Activated CD4-positive, alpha-beta T cell treated with anti-CD3 and anti-CD28 coated beads for 48 hours (primary cell): ENCODE measurements around the gene SAPCD1.

Experiments
- DNase-seq: peaks from one replicate; pipeline ENCODE4 v3.0.0-alpha.2; 2020

Gene SAPCD1

GRCh38 chr6:31729979-31730630, 32.4 kb upstream of the SAPCD1 start:
- peak; percentile 72 for DNase-seq

- no peak for DNase-seq
These were observed 31.8 kb upstream of the SAPCD1 start for GRCh38 chr6:31730631-31731086.

GRCh38 chr6:31732029-31732428, 30.4 kb upstream of the SAPCD1 start:
- DNase-seq: no peak

GRCh38 chr6:31733734-31734133, 28.7 kb upstream of the SAPCD1 start:
- no peak for DNase-seq

GRCh38 chr6:31734247-31734820, 28.1 kb upstream of the SAPCD1 start:
- DNase-seq: no peak

GRCh38 chr6:31734821-31735406, 27.5 kb upstream of the SAPCD1 start:
- peak; percentile 57 for DNase-seq

GRCh38 chr6:31736021-31736767, 26.3 kb upstream of the SAPCD1 start, which contains the start of gene CLIC1:
CLIC1 (minus strand) TSS chr6:31736530; CDS start chr6:31736300, 230 bp downstream.
- DNase-seq: peak; percentile 88

GRCh38 chr6:31736768-31737314, 25.6 kb upstream of the SAPCD1 start:
- no peak for DNase-seq

- DNase-seq: no peak
These were observed 25.0 kb upstream of the SAPCD1 start for GRCh38 chr6:31737315-31737990.

GRCh38 chr6:31737991-31738979, 24.2 kb upstream of the SAPCD1 start:
- peak; percentile 68 for DNase-seq

GRCh38 chr6:31739639-31740396, 22.6 kb upstream of the SAPCD1 start, which contains the start of gene MSH5:
MSH5 (plus strand) TSS chr6:31740005; CDS start chr6:31740467, 462 bp downstream.
- peak; percentile 98 for DNase-seq

- no peak for DNase-seq
These were observed 21.8 kb upstream of the SAPCD1 start for GRCh38 chr6:31740397-31741223.

- no peak for DNase-seq
These were observed 20.6 kb upstream of the SAPCD1 start for GRCh38 chr6:31741815-31742214.

GRCh38 chr6:31742894-31743293, 19.6 kb upstream of the SAPCD1 start:
- DNase-seq: no peak

GRCh38 chr6:31744422-31744821, 18.0 kb upstream of the SAPCD1 start:
- DNase-seq: no peak

GRCh38 chr6:31749301-31750036, 13.0 kb upstream of the SAPCD1 start:
- DNase-seq: no peak

GRCh38 chr6:31750411-31751022, 11.9 kb upstream of the SAPCD1 start:
- DNase-seq: no peak

- DNase-seq: no peak
These were observed 9.6 kb upstream of the SAPCD1 start for GRCh38 chr6:31752739-31753319.
